GM19467 (cell line): ENCODE data around the gene BOD1L1.

ENCODE experiments used
- ATAC-seq: cut with Tn5 transposase; IDR thresholded peaks from one replicate; pipeline ENCODE4 v1.9.1; 2021; ENCODE audit warnings: mild to moderate bottlenecking, moderate library complexity; ENCODE audit not compliant: unreplicated experiment

Gene BOD1L1

GRCh38 chr4:13626492-13627177, 890 bp downstream of the BOD1L1 start:
- no peak for ATAC-seq

GRCh38 chr4:13618212-13618806, 9.2 kb downstream of the BOD1L1 start:
- no peak for ATAC-seq

- ATAC-seq, result no peak
These were observed 9.7 kb downstream of the BOD1L1 start for GRCh38 chr4:13617801-13618200.

- no peak for ATAC-seq
These were observed 10.9 kb downstream of the BOD1L1 start for GRCh38 chr4:13616597-13616996.

GRCh38 chr4:13615161-13615560, 12.4 kb downstream of the BOD1L1 start:
- peak; percentile 57 for ATAC-seq

- no peak for ATAC-seq
These were observed 15.0 kb downstream of the BOD1L1 start for GRCh38 chr4:13612569-13612968.

- peak; percentile 94 for ATAC-seq
These were observed 16.2 kb downstream of the BOD1L1 start for GRCh38 chr4:13611283-13611842.

- ATAC-seq, result no peak
These were observed 22.2 kb downstream of the BOD1L1 start for GRCh38 chr4:13605330-13605729.

- no peak for ATAC-seq
These were observed 25.7 kb downstream of the BOD1L1 start for GRCh38 chr4:13601848-13602247.

GRCh38 chr4:13601048-13601447, 26.5 kb downstream of the BOD1L1 start:
- ATAC-seq, result no peak

- ATAC-seq, result no peak
These were observed 28.4 kb downstream of the BOD1L1 start for GRCh38 chr4:13599159-13599558.

GRCh38 chr4:13597604-13598003, 29.9 kb downstream of the BOD1L1 start:
- no peak for ATAC-seq

- no peak for ATAC-seq
These were observed 30.4 kb downstream of the BOD1L1 start for GRCh38 chr4:13597141-13597540.

- no peak for ATAC-seq
These were observed 35.3 kb downstream of the BOD1L1 start for GRCh38 chr4:13592220-13592619.

GRCh38 chr4:13590766-13591165, 36.8 kb downstream of the BOD1L1 start:
- no peak for ATAC-seq

- no peak for ATAC-seq
These were observed 38.6 kb downstream of the BOD1L1 start for GRCh38 chr4:13588954-13589353.

GRCh38 chr4:13584481-13584880, 43.0 kb downstream of the BOD1L1 start:
- ATAC-seq, result no peak

GRCh38 chr4:13580036-13580435, 47.5 kb downstream of the BOD1L1 start:
- no peak for ATAC-seq

- ATAC-seq, result no peak
These were observed 49.9 kb downstream of the BOD1L1 start for GRCh38 chr4:13577660-13578059.

- ATAC-seq, result no peak
These were observed 56.6 kb downstream of the BOD1L1 start for GRCh38 chr4:13570916-13571315.

- no peak for ATAC-seq
These were observed 60.4 kb downstream of the BOD1L1 start for GRCh38 chr4:13567125-13567524.

GRCh38 chr4:13562876-13563275, 64.6 kb downstream of the BOD1L1 start:
- no peak for ATAC-seq
